ENCODE results near the gene SMIM7. TPM values are rescaled to one million over a fixed set of nuclear protein-coding genes. Genes with fewer than 3 reads are reported as not detected.

Gene SMIM7
- total and polyA plus RNA-seq, 2 of the 13 experiments (the other 11 are each of a cell fraction or from before 2014, with no cell fraction given) = 55.7 to 74.9 TPM

GRCh38 chr19:16599655-16600346, 60.1 kb downstream of the SMIM7 start:
- peaks cover 41% of the 10 kb centered on the region for H3K4me1 ChIP-seq (ENCODE audit: insufficient read depth, low read length)
- H3K9ac ChIP-seq (ENCODE audit: insufficient read depth, low read depth, low read length) = no peak overlapping the region
- BruUV-seq (replicated peaks) = no TSS peak
- peaks cover 84% of the 10 kb centered on the region for H3K79me2 ChIP-seq (ENCODE audit: insufficient read depth, low read length)
- H3K27ac ChIP-seq (ENCODE audit: extremely low read length, insufficient read depth, low read length) = no peak overlapping the region
- no peak overlapping the region for H3K4me2 ChIP-seq (ENCODE audit: low read depth, low read length)
- ChIA-PET CTCF (ENCODE audit: low intra/inter-chr PET ratio, low total read pairs) (no interaction called here), POLR2A (no interaction called here)
- DNase-seq (ENCODE audit: low spot score) (no peak), FAIRE-seq (no peak), ATAC-seq (no peak; the same call in 2 of the 3 replicates)
- WGBS (ENCODE audit: low lambda C conversion rate) = 100% methylated on average over 2 of the region's 6 CpGs
- H3K4me3 ChIP-seq (replicated peaks in 1 of 3; ENCODE audit: insufficient read depth in 1 of 3, low read depth in 2 of 3, low read length in 3 of 3) = no peak overlapping the region
- no peak for TF ChIP-seq TARDBP (CRISPR knock-in tag; IDR thresholded peaks at IDR 0.05)
- TF ChIP-seq, protein P1, sequence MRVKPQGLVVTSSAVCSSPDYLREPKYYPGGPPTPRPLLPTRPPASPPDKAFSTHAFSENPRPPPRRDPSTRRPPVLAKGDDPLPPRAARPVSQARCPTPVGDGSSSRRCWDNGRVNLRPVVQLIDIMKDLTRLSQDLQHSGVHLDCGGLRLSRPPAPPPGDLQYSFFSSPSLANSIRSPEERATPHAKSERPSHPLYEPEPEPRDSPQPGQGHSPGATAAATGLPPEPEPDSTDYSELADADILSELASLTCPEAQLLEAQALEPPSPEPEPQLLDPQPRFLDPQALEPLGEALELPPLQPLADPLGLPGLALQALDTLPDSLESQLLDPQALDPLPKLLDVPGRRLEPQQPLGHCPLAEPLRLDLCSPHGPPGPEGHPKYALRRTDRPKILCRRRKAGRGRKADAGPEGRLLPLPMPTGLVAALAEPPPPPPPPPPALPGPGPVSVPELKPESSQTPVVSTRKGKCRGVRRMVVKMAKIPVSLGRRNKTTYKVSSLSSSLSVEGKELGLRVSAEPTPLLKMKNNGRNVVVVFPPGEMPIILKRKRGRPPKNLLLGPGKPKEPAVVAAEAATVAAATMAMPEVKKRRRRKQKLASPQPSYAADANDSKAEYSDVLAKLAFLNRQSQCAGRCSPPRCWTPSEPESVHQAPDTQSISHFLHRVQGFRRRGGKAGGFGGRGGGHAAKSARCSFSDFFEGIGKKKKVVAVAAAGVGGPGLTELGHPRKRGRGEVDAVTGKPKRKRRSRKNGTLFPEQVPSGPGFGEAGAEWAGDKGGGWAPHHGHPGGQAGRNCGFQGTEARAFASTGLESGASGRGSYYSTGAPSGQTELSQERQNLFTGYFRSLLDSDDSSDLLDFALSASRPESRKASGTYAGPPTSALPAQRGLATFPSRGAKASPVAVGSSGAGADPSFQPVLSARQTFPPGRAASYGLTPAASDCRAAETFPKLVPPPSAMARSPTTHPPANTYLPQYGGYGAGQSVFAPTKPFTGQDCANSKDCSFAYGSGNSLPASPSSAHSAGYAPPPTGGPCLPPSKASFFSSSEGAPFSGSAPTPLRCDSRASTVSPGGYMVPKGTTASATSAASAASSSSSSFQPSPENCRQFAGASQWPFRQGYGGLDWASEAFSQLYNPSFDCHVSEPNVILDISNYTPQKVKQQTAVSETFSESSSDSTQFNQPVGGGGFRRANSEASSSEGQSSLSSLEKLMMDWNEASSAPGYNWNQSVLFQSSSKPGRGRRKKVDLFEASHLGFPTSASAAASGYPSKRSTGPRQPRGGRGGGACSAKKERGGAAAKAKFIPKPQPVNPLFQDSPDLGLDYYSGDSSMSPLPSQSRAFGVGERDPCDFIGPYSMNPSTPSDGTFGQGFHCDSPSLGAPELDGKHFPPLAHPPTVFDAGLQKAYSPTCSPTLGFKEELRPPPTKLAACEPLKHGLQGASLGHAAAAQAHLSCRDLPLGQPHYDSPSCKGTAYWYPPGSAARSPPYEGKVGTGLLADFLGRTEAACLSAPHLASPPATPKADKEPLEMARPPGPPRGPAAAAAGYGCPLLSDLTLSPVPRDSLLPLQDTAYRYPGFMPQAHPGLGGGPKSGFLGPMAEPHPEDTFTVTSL (CRISPR knock-in tag; IDR thresholded peaks at IDR 0.05; ENCODE audit: borderline replicate concordance) = no peak
- no peak for TF ChIP-seq TCF12 (IDR thresholded peaks at IDR 0.05)
- TF ChIP-seq TCF12 (CRISPR knock-in tag; IDR thresholded peaks at IDR 0.05) = no peak
- no peak for TF ChIP-seq NPAS2 (CRISPR knock-in tag; IDR thresholded peaks at IDR 0.05; ENCODE audit: borderline replicate concordance)
- no peak for TF ChIP-seq ZSCAN22 (CRISPR knock-in tag; IDR thresholded peaks at IDR 0.05)
- TF ChIP-seq, protein P2, sequence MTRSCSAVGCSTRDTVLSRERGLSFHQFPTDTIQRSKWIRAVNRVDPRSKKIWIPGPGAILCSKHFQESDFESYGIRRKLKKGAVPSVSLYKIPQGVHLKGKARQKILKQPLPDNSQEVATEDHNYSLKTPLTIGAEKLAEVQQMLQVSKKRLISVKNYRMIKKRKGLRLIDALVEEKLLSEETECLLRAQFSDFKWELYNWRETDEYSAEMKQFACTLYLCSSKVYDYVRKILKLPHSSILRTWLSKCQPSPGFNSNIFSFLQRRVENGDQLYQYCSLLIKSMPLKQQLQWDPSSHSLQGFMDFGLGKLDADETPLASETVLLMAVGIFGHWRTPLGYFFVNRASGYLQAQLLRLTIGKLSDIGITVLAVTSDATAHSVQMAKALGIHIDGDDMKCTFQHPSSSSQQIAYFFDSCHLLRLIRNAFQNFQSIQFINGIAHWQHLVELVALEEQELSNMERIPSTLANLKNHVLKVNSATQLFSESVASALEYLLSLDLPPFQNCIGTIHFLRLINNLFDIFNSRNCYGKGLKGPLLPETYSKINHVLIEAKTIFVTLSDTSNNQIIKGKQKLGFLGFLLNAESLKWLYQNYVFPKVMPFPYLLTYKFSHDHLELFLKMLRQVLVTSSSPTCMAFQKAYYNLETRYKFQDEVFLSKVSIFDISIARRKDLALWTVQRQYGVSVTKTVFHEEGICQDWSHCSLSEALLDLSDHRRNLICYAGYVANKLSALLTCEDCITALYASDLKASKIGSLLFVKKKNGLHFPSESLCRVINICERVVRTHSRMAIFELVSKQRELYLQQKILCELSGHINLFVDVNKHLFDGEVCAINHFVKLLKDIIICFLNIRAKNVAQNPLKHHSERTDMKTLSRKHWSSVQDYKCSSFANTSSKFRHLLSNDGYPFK (CRISPR knock-in tag; IDR thresholded peaks at IDR 0.05; ENCODE audit: borderline replicate concordance) = no peak
- no peak for TF ChIP-seq ZNF326 (CRISPR knock-in tag; IDR thresholded peaks at IDR 0.05; ENCODE audit: borderline replicate concordance)
- no peak for TF ChIP-seq REPIN1 (CRISPR knock-in tag; IDR thresholded peaks at IDR 0.05; ENCODE audit: borderline replicate concordance, low read depth)
- TF ChIP-seq ZNF33A (CRISPR knock-in tag; IDR thresholded peaks at IDR 0.05; ENCODE audit: borderline replicate concordance) = no peak
- H3K9me3 ChIP-seq (ENCODE audit: low read length) = no peaks in the 10 kb centered on the region
- H3K36me3 ChIP-seq (replicated peaks in 1 of 2; ENCODE audit: control insufficient read depth in 1 of 2, insufficient read depth in 2 of 2, low read length in 2 of 2) = peaks cover 0 to 1% of the 10 kb centered on the region in 2 experiments; a peak in 2 of 5 replicates
- intact Hi-C loops (cut with micrococcal nuclease; ENCODE audit: unreplicated experiment) (no loop called here), in situ Hi-C loops (cut with HindIII; ENCODE audit: extremely low pct_ligation_motif_present, low pct_unique_long_range_greater_than_20kb) (no loop called here)
- H4K20me1 ChIP-seq (ENCODE audit: insufficient read depth, low read length) = peaks cover 31% of the 10 kb centered on the region; the same call in 1 of the 2 replicates
- no peak overlapping the region for H2AFZ ChIP-seq (ENCODE audit: low read length)
- H3K27me3 ChIP-seq (ENCODE audit: control insufficient read depth in 1 of 2, insufficient read depth in 2 of 2, low read length in 2 of 2) = no peaks in the 10 kb centered on the region
